ENCODE measurements around the gene INCA1. TPM values are rescaled to one million over a fixed set of nuclear protein-coding genes. Genes with fewer than 3 reads are reported as not detected.

The INCA1 gene
- total and polyA plus RNA-seq, 8 donors, result 0.28 to 2.4 (median 0.41) TPM

DNA sequence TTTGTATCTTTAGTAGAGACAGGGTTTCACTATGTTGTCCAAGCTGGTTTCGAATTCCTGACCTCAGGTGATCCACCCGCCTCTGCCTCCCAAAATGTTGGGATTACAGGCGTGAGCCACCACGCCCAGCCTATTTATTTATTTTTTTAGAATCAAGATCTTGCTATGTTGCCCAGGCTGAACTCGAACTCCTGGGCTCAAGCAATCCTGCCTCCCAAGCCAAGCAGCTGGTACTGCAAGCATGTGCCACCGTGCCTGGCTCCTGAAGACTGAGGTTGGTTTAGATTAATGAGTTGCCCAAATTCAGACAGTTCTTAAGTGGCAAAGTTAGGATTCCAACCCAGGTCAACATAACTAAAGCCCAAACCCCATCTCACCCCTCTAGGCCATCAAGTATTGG, 30.0 kb upstream of the INCA1 start:
- Histone ChIP-seq H3K27ac (no peak overlapping the region), H3K4me3 (no peak overlapping the region), H3K4me1 (no peaks in the 10 kb centered on the region), H3K9me3 (no peaks in the 10 kb centered on the region), H3K27me3 (no peaks in the 10 kb centered on the region), H3K36me3 (peaks cover 0 to 16% (median 4%) of the 10 kb centered on the region in 3 donors)
- no peak for TF ChIP-seq CTCF (IDR thresholded peaks at IDR 0.05)
- ATAC-seq (no peak), FAIRE-seq (no peak), DNase-seq (no peak)
- WGBS, 2 donors, result 84 to 88% methylated on average over 6 of the region's 6 CpGs
- intact Hi-C loops (cut with DNase I), result no loop called here

- H3K9me3 ChIP-seq, result no peaks in the 10 kb centered on the region
- ATAC-seq (no peak), FAIRE-seq (no peak), DNase-seq (no peak)
- 100% methylated on average over 4 of the region's 4 CpGs for WGBS, 2 donors
- intact Hi-C loops (cut with DNase I), result no loop called here
- H3K27ac ChIP-seq, result no peak overlapping the region
- no peaks in the 10 kb centered on the region for H3K4me1 ChIP-seq
- no peaks in the 10 kb centered on the region for H3K27me3 ChIP-seq
- no peak overlapping the region for H3K4me3 ChIP-seq
- peaks cover 0 to 35% (median 14%) of the 10 kb centered on the region in 3 donors for H3K36me3 ChIP-seq
- no peak for TF ChIP-seq CTCF (IDR thresholded peaks at IDR 0.05)
These were observed 27.3 kb upstream of the INCA1 start for GRCh38 chr17:5024604-5025003.

GRCh38 chr17:5023588-5024147, 26.3 kb upstream of the INCA1 start:
- Histone ChIP-seq H3K4me3 (no peak overlapping the region), H3K27ac (no peak overlapping the region), H3K36me3 (peaks cover 0 to 43% (median 14%) of the 10 kb centered on the region in 3 donors), H3K27me3 (no peaks in the 10 kb centered on the region), H3K9me3 (no peaks in the 10 kb centered on the region), H3K4me1 (no peaks in the 10 kb centered on the region)
- no peak for FAIRE-seq
- WGBS, 2 donors, result 92% methylated on average over 22 to 29 of the region's 29 CpGs
- DNase-seq, result peak in 1 of 6 donors; percentile 57
- ATAC-seq, result peak in 1 of 4 donors; percentile 15
- TF ChIP-seq CTCF (IDR thresholded peaks at IDR 0.05), result no peak
- intact Hi-C loops (cut with DNase I), result no loop called here

DNA sequence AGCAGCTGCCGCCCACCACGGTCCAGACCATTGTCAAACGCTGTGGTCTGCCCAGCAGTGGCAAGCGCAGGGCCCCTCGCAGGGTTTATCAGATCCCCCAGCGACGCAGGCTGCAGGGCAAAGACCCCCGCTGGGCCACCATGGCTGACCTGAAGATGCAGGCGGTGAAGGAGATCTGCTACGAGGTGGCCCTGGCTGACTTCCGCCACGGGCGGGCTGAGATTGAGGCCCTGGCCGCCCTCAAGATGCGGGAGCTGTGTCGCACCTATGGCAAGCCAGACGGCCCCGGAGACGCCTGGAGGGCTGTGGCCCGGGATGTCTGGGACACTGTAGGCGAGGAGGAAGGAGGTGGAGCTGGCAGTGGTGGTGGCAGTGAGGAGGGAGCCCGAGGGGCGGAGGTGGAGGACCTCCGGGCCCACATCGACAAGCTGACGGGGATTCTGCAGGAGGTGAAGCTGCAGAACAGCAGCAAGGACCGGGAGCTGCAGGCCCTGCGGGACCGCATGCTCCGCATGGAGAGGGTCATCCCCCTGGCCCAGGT, 24.9 kb upstream of the INCA1 start:
- H3K9me3 ChIP-seq, result no peaks in the 10 kb centered on the region
- H3K4me1 ChIP-seq, result no peaks in the 10 kb centered on the region
- H3K27ac ChIP-seq, result no peak overlapping the region
- FAIRE-seq, result no peak
- ATAC-seq, result no peak
- DNase-seq, result peak in 1 of 6 donors; percentile 55
- TF ChIP-seq CTCF (IDR thresholded peaks at IDR 0.05), result no peak
- H3K27me3 ChIP-seq, result no peaks in the 10 kb centered on the region
- intact Hi-C loops (cut with DNase I), result no loop called here
- 95% methylated on average over 30 of the region's 30 CpGs for WGBS, 2 donors
- H3K4me3 ChIP-seq, result no peak overlapping the region
- H3K36me3 ChIP-seq, result peaks cover 0 to 43% (median 14%) of the 10 kb centered on the region in 3 donors

- Histone ChIP-seq H3K4me3 (no peak overlapping the region), H3K27me3 (no peaks in the 10 kb centered on the region), H3K36me3 (peaks cover 0 to 43% (median 14%) of the 10 kb centered on the region in 3 donors), H3K4me1 (no peaks in the 10 kb centered on the region), H3K27ac (no peak overlapping the region), H3K9me3 (no peaks in the 10 kb centered on the region)
- TF ChIP-seq CTCF (IDR thresholded peaks at IDR 0.05), result no peak
- 86 to 89% methylated on average over 20 of the region's 20 CpGs for WGBS, 2 donors
- ATAC-seq (no peak), DNase-seq (no peak), FAIRE-seq (no peak)
- intact Hi-C loops (cut with DNase I), result no loop called here
These were observed 23.2 kb upstream of the INCA1 start for GRCh38 chr17:5020502-5021023.

Data from pancreas (tissue), 10 donors.